Activated CD8-positive, alpha-beta memory T cell treated with anti-CD3 and anti-CD28 coated beads for 1 hour (primary cell): ENCODE measurements around the gene MKX.

Experiments used
- DNase-seq, 2 donors: peaks; one replicate each; pipeline ENCODE4 v3.0.0-alpha.2; 2020; ENCODE audit warnings: low read depth in 1 of 2; ENCODE audit errors: extremely low read depth in 1 of 2

MKX gene

DNA sequence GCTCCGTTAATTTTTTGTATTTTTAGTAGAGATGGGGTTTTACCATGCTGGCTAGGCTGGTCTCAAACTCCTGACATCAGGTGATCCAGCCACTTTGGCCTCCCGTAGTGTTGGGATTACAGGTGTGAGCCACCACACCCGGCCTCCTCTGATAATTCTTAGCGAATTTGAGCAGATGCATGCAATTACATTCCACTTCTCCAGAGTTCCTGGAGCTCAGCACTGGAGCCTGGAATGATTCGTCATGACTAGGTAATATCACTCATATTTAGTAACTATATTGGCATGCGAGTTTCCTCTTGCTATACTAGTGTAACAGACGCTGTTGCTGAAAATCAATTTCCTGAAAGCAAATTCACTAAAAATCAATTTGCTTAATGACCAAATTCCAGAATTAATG, 86.8 kb downstream of the MKX start:
- DNase-seq, result no peak

DNA sequence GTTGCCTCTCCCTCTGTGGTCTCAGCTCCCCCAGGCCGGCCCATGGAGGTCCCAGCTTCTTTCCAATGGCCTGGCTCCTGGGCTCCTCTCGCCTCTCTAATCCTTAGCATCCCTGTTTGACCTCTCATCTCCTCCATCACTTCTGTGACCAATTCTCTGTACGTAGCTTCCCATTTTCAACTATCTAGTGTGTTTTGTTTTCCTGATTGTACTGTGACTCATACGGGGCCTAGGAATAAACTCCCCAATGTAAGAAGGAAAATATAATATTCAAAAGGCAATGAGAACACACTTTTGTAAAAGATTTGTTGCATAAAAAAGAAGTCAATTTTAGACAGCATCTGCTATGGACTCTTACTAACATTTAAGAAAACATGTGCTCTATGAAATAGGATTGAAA, 90.3 kb downstream of the MKX start:
- DNase-seq, result no peak

DNA sequence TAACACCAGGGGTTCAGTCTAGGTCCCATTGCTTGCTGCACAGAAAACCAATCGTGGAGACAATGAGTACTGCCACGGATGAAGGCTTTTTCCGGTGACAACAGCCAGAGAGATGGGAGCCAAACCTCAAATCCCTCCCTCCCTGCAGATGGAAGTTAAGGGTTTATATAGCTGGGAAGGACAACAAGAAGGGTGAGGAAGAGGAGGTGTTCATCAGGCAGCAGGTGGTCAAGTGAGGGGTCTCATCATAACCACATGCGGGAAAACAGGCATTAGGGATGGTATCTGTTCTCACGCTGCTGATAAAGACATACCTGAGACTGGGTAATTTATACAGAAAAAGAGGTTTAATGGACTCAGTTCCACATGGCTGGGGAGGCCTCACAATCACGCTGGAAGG, 91.3 kb downstream of the MKX start:
- DNase-seq, result no peak

DNA sequence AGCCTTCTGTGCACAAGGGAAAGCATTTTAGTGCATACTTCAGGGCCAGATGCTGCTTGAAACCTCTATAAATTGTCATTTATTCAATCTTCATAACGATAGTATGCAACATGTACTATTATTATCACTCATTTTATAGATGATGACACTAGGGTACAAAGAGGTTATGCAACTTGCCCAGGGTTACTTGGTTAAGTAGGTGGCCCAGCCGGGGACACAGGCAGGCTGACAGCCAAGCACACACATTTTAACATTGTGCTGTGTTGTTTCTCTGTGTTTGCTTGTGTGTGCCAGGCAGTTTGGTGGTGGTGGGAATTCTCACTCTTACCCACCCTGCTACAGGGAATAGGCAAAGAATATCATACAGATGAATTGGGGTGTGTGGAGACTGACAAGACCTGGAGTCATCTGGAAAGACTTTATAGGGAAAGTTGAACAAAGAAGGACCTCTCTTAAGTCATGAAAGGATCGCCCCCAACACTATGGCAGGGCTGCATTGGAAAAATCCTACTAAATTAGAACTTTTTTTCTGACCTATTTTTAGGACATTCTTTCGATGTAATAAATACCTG, 98.9 kb downstream of the MKX start:
- no peak for DNase-seq

DNA sequence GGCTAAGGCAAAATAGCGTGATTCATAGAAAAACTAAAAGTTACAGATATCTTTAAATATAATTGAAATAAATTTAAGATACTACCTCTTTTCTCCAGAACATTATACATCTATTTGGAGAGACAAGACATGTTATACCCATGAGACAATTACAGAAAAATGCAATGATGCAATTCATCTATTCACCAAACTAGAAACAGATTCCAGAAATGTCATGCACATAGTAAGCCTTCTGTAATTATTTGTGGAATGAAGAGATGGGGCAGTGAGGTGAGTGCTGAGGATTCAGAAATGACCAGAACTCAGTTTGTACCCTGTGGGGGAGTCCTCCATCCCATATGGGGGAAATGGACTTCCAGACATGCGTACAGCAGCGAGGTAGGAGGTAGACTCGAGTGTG, 99.4 kb downstream of the MKX start:
- no peak for DNase-seq

DNA sequence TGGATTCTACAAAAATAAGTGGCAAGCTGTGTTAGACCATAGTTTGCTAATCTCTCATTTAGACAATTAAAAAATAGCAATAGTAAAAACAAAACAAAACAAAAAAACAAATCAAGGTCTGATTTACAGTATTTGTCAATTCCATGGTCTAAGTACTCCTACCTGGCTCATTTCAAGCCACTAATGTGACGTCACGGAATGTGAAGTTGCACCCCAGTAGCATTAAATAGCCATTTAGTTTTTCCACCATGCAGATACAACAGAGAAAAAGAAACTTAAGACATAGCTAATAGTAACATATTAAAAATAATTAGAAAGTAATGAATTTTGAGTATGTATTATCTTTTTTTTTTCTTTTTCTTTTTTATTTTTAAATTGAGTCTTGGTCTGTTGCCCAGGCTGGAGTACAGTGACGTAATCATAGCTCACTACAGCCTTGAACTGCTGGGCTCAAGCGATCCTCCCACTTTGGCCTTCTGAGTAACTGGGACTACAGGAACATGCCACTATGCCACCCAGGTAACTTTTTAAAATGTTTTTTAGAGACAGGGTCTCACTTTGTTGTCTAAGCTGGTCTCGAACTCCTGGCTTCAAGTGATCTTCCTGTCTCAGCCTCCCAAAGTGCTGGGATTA, 101.2 kb downstream of the MKX start:
- no peak for DNase-seq

DNA sequence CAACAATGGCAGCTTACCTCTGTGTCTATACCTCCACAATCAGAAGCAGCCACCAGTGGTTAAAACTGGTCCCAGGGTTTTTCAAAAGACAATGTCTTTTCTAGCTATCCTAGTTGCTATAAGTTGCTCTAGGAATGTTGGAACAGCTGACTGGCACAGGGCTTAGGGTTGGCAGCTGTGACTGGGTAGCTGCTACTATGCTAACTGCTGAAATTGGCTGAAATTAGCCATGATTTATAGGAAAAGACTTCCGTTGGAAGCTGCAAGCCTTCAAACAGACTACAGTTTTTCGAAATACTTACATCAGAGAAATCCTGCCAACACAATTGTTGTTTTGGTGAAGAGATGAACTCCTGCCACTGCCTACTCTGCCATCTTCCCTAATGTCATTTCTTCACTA, 102.3 kb downstream of the MKX start:
- DNase-seq, result no peak

DNA sequence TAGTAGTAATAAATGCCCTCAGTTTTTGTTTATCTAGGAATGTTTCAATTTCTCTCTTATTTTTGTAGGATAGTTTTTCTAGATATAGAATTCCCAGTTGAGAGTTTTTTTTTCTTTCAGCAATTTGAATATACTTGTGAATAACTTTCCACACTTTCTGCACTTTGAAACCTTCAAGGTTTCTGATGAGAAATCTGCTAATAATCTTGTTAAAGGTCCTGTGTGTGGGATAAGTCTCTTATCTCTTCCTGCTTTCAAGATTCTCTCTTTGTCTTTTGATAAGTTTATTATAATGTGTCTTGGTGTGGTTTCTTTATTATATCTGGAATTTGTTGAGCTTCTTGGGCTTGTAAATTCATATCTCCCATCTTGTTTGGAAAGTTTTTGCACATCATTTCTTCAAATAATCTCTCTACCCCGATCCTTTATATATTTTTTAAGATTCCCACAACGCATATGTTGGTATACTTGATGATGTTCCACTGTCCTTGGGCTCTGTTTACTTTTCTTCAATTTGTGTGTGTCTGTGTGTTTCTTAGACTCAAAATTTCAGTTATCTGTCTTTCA, 103.5 kb downstream of the MKX start:
- DNase-seq, result no peak

DNA sequence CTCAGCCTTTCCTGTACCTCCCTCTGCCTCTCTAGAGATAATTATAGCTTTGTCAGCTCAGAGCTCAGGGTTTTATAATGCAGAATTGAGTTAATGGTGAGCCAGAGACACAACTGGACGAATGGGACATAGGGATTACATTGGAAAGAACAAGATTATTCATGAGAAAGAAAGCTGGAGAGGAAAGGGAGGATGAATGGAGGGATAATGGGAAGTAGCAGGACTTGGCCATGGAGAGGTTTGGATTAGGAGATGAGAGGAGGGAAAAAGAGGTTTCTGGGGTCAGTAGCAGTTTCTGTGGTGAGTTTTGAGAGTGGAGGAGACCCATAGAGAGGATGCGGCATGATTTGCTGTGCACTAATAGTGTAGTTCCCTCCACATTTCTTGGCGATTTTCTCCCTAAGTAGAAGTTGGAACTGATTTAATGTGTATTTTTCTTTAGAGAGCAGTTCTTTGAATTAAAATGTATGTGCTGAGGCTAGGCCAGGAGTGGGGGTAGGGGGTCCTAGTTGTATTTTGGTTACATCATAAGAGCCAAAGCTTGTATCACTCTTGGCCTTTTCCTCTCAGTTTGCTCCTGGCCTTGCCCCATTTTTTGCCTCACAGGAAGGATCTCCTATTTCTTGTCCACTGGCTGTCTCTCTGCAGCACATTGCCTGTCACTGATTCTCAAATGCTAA, 107.4 kb downstream of the MKX start:
- DNase-seq, result no peak

DNA sequence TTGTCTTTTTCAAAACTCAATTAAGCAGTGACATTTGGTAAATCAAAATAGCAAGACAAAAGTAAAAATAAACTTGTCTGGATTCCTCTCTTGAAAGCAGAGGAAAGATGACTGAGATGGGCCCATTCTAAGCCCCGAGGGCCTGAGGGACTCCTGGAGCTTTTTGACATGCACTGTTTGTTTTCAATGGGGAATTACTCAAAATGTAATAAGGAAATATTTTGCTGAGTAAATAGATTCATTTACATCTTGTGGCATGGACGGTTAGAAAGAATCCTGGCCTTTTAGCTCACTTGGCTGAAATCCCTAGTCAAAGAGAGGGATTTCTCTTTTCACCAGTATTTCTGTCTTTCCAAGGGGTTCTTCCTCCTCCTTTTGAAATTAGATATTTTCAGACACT, 108.0 kb downstream of the MKX start:
- no peak for DNase-seq

DNA sequence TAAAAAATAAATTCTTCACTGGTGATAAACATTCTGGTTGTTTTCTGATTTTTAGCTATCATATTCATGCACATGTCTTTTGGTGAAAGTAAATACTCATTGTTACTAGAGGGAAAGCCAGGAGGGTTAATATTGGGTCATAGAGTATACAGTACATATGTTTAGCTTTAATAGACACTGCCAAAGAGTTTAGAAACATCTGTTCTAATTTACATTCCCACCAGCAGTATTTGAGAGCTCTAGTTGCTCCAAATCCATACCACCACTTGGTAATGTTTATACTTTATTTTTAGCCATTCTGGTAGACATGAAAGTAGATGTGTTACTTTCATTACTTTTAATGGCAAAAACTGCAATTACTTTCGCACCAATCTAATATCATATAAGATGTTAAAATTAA, 108.8 kb downstream of the MKX start:
- DNase-seq, result no peak

DNA sequence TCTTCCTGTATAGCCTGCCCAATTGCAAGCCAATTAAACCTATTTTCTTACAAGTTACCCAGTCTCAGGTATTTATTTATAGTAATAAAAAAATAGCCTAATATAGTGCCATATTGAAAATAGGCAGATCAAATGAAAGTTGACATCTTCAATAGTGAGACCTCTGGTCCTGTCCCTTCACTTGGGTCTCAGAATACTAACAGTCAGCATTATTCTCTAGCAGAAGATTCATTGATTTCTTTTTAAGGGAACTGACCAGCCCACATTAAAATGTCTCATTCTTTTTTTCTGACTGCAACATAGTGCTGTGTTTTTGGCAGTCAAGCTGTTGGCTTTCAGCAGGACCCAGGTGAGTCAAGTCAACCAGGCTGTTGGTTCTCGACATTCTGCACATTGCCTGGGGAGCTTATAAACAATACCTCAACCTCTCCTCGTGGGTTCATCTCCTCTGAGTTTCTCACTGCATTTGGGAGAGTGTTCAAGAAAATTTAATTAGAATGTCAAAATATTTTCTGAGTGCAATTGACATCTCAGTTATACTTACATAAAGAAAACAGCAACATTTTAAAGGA, 109.8 kb downstream of the MKX start:
- no peak for DNase-seq

DNA sequence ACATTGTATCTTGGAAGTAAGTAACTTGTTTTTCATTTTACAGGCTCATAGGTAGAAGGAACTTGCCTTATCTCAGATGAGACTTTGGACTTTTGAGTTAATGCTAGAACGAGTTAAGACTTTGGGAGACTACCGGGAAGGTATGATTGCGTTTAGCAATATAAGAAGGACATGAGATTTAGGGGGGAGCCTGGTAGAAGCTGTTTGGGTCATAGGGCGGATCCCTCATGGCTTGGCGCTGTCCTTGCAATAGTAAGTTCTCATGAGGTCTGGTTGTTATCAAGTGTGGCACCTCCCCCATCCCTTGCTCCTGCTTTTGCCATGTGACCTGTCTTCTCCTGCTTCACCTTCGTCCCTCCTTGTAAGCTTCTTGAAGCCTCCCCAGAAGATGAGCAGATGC, 110.3 kb downstream of the MKX start:
- DNase-seq, result no peak

DNA sequence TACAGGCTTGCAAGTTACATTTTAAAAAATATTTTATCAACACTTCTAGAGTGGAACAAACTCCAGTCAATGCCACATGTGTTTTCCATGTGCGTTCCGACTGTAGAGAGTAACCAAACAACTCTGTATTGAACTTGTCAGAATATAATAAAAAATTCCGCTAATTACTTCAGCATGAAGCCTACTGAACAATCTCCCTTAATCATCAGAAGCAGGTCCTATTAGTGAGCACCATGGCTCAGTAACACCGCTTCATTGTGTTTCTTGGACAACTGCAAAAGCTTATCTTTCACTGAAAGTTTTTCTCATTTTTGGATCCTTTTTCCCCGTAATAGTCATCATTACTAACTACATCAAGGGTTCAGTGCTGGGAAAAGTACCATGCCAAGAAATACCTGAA, 117.0 kb downstream of the MKX start:
- no peak for DNase-seq

DNA sequence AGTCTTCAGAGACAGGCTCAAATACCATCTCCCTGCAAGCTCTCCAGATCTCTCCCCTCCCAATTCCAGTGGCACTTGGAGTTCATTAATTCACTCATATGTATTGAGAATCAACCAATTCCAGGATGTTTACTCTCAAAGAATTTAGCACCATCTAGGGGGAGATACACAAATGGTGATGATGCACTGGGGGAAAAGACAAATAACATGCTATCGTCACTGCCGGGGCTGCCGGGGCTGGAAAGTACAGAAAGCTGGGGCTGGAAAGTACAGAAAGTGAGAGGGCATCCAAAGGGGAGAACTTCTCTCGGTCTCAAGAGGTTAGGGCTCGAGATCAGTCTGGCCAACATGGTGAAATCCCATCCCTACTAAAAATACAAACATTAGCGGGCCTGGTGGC, 118.7 kb downstream of the MKX start:
- DNase-seq, result no peak

DNA sequence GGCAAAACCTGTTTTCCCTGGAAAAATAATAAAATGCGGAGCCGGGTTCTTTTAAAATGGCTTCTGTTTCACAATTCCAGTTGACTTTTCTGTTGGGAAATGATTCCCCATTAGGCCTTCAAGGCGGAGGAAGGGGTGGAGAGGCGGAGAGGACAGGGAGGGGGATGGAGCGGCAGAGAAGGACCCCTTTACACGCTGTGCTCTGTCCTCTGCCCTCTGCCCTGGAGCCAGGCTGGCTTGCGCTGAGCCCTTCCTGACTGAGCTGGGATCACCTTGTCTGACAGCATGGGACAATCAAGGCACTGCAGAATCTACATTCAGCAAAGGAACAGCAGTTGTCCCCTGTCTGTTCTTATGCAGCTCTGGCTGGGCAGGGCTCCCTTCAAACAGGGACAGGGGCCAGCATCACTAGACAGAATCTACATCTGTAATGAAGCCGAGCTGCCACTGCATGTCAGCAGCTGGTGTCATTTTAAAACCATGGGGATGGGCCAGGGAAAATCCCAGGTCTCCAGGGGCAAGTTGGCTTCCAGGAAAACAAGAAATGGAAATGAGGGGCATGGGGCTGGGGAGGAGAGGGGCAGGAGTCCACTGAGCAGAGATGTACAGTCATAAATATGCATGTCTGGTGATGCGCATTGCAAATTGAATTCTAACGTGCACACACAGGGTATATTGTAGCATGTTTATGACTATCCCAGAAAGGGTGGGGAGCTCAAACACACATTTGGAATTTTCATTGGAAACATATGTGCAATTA, 120.0 kb downstream of the MKX start:
- no peak for DNase-seq

DNA sequence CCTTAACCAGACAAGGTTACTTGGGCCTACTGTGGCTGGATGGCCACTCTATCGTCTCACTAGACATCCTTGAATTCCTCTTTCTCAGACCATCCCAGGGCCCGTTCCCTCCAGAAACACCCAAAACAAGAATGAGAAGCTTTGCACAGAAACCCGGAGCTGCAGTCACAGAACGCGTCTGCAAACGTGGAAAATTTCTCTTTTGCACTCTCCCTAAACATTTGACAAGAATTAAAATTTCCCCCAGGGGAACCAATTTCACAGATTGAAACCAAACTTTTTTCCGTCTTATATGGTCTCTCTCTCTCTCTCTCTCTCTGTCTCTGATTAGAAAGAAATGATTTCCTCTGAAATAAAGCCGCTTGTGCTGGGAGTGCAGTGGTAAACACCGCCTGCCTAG, 120.7 kb downstream of the MKX start:
- DNase-seq, result no peak
